BE2C (cell line): ENCODE measurements around the gene CAP2.
"Not testable (repeated sequence)": the region's sequence is repeated elsewhere in the genome, so short reads cannot be mapped to it uniquely, and the experiment has no call there.

Experiments
- DNase-seq: peaks from one replicate; pipeline ENCODE4 v3.0.0-alpha.2; 2020
- H3K27me3 ChIP-seq: fragments of 250-450 bp; sonication (Bioruptor Pico); 2 replicates; pipeline ENCODE4 v1.5.1; 2020; ENCODE audit warnings: mild to moderate bottlenecking
- H3K36me3 ChIP-seq: fragments of 250-450 bp; sonication (Bioruptor Pico); 2 replicates; pipeline ENCODE4 v1.5.1; 2020; ENCODE audit warnings: mild to moderate bottlenecking
- H3K4me1 ChIP-seq: fragments of 250-450 bp; sonication (Bioruptor Pico); 2 replicates; pipeline ENCODE4 v1.5.1; 2020
- H3K4me3 ChIP-seq: 2 replicates; pipeline ENCODE4 v1.5.1; 2011; ENCODE audit warnings: low read depth, low read length
- H3K9me3 ChIP-seq: fragments of 250-450 bp; sonication (Bioruptor Pico); 2 replicates; pipeline ENCODE4 v1.5.1; 2020
- CTCF ChIP-seq: IDR thresholded peaks from 2 replicates; pipeline ENCODE4 v1.5.1; 2012; ENCODE audit warnings: mild to moderate bottlenecking, low read depth, low read length

CAP2 gene

DNA sequence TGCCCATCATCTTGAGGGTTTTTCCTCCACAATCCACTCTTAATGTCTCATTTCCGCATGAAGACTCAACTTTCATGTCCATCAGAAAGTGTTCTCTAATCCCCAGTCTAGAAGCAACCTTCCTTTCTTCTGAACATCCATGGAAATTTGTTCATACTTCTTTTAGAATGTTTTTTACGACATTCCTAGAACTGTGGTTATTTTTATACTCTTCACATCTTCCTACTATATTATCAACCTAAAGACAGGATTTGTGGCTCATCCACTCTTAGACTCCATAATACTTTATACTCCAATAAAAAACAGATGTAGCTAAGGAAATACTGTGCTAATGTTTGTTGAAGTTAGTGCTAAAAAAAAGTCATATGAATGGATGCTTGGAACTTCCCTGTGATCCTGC, 1.4 kb upstream of the CAP2 start:
- no peak for DNase-seq
- Histone ChIP-seq H3K4me3 (no peak overlapping the region), H3K4me1 (no peaks in the 10 kb centered on the region), H3K9me3 (no peaks in the 10 kb centered on the region), H3K27me3 (peaks cover 25% of the 10 kb centered on the region), H3K36me3 (no peaks in the 10 kb centered on the region)
- TF ChIP-seq CTCF = no peak

GRCh38 chr6:17393892-17394631, 667 bp downstream of the CAP2 start:
- Histone ChIP-seq H3K9me3 (no peaks in the 10 kb centered on the region), H3K36me3 (no peaks in the 10 kb centered on the region), H3K4me1 (no peaks in the 10 kb centered on the region), H3K27me3 (peaks cover 25% of the 10 kb centered on the region), H3K4me3 (no peak overlapping the region; the same call in 1 of the 2 replicates)
- DNase-seq = no peak
- no peak for TF ChIP-seq CTCF

DNA sequence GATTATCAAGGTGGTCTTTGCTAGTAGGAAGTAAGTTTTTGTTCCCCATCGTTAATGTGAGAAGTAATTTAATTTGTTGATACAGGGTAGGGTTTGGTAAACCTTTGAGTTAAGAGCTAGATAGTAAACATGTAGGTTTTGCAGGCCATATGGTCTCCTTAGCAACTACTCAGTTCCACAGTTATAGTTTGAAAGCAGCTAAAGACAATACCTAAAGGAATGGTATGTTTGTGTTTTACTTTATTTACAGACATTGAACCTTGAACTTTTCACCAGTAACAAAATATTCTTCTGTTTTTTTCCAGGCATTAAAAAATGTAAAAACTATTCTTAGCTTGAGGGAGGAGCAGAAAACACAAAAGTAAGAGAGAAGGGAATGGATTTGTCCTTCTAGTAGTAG, 1.7 kb downstream of the CAP2 start:
- no peak for TF ChIP-seq CTCF
- H3K4me1 ChIP-seq = no peaks in the 10 kb centered on the region
- no peak overlapping the region for H3K4me3 ChIP-seq
- no peak for DNase-seq
- peaks cover 25% of the 10 kb centered on the region for H3K27me3 ChIP-seq
- H3K9me3 ChIP-seq = no peaks in the 10 kb centered on the region
- no peaks in the 10 kb centered on the region for H3K36me3 ChIP-seq

GRCh38 chr6:17396256-17396655, 2.9 kb downstream of the CAP2 start:
- Histone ChIP-seq H3K4me1 (no peaks in the 10 kb centered on the region), H3K9me3 (no peaks in the 10 kb centered on the region), H3K36me3 (no peaks in the 10 kb centered on the region), H3K27me3 (peaks cover 25% of the 10 kb centered on the region), H3K4me3 (no peak overlapping the region)
- TF ChIP-seq CTCF = no peak
- DNase-seq = no peak

DNA sequence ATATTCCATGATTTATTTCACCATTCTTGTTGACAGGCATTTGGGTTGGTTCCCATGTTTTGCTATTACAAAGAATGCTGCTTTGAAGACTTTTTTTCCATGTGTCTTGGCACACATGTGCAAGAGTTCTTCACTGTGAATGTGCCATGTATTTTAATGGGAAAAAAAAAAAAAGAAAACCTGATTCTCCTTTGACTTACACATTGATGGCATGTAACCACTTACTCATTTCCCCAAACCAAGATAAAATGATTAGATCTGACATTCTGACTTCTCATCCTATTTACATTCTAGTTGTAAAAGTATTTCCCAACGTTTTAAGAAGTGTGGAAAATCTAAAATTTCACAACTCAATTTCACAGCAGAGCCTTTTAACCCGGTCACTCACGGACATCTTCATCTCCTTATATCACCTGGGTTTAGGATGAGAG, 4.4 kb downstream of the CAP2 start:
- no peak for DNase-seq
- Histone ChIP-seq H3K4me3 (no peak overlapping the region), H3K27me3 (peaks cover 24% of the 10 kb centered on the region), H3K4me1 (no peaks in the 10 kb centered on the region), H3K36me3 (no peaks in the 10 kb centered on the region), H3K9me3 (no peaks in the 10 kb centered on the region)
- TF ChIP-seq CTCF = no peak

- DNase-seq, H3K9me3 ChIP-seq: not testable (repeated sequence)
Observed at GRCh38 chr6:17405181-17405943, 12.0 kb downstream of the CAP2 start.

More at GRCh38 chr6:17405181-17405943, 12.0 kb downstream of the CAP2 start:
- H3K27me3 ChIP-seq, H3K4me3 ChIP-seq, H3K36me3 ChIP-seq, H3K4me1 ChIP-seq: not testable (repeated sequence)
